PC-3 (cell line): ENCODE data around the gene STIMATE. TPM values are rescaled to one million over a fixed set of nuclear protein-coding genes. Genes with fewer than 3 reads are reported as not detected.
A peak's percentile ranks its signal among the peaks of the same experiment; 100 is the strongest.

Source experiments
- ATAC-seq: fragments of 200-7000 bp; cut with Tn5 transposase; 2 replicates; pipeline ENCODE4 v1.9.1; 2020; ENCODE audit warnings: mild to moderate bottlenecking, moderate library complexity
- BruUV-seq: library from RNA; stranded (reverse); fragments of 400-500 nt; replicated peaks from 2 replicates; lab custom pipeline; 2021; lab: Mats Ljungman, UMichigan
- CTCF ChIA-PET: fragments of 300-600 bp; sonication (Branson Sonifier 250); formaldehyde crosslinking; loops from one replicate; lab custom pipeline; 2022; ENCODE audit warnings: antibody characterized with exemption; lab: Charles Lee
- POLR2A ChIA-PET: fragments of 300-600 bp; sonication (Branson Sonifier 250); formaldehyde crosslinking; loops from one replicate; lab custom pipeline; 2022; ENCODE audit warnings: antibody characterized with exemption; ENCODE audit not compliant: unreplicated experiment; lab: Charles Lee
- DNase-seq: peaks from one replicate; pipeline ENCODE4 v3.0.0-alpha.2; 2015
- H2AFZ ChIP-seq: fragments of 300-600 bp; sonication (generic); 2 replicates; pipeline ENCODE4 v1.6.0; 2016; ENCODE audit warnings: antibody characterized with exemption, low read length
- H3F3A ChIP-seq: fragments of 300-600 bp; sonication (generic); one replicate; pipeline ENCODE4 v1.6.0; 2017; ENCODE audit warnings: antibody characterized with exemption, low read length, control low read depth, mild to moderate bottlenecking; ENCODE audit not compliant: unreplicated experiment
- H3K27ac ChIP-seq: fragments of 300-600 bp; sonication (generic); 2 replicates; pipeline ENCODE4 v1.5.1; 2016; ENCODE audit warnings: mild to moderate bottlenecking, low read length
- H3K27me3 ChIP-seq: fragments of 300-600 bp; sonication (generic); 2 replicates; pipeline ENCODE4 v1.6.1; 2016; ENCODE audit warnings: low read length, mixed read lengths
- H3K36me3 ChIP-seq: fragments of 300-600 bp; sonication (generic); 2 replicates; pipeline ENCODE4 v1.6.1; 2016; ENCODE audit warnings: low read depth, mixed run types, low read length, mixed read lengths
- H3K4me1 ChIP-seq: fragments of 300-600 bp; sonication (generic); 2 replicates; pipeline ENCODE4 v1.5.1; 2016; ENCODE audit warnings: low read length; ENCODE audit not compliant: insufficient read depth
- H3K4me2 ChIP-seq: fragments of 300-600 bp; sonication (generic); 2 replicates; pipeline ENCODE4 v1.6.0; 2016; ENCODE audit warnings: low read length
- H3K4me3 ChIP-seq: fragments of 300-600 bp; sonication (generic); 2 replicates; pipeline ENCODE4 v1.5.1; 2016; ENCODE audit warnings: mild to moderate bottlenecking, low read length, mixed read lengths
- H3K79me2 ChIP-seq: fragments of 300-600 bp; sonication (generic); 2 replicates; pipeline ENCODE4 v1.6.1; 2017; ENCODE audit warnings: low read length, mixed read lengths
- H3K9ac ChIP-seq: fragments of 300-600 bp; sonication (generic); 2 replicates; pipeline ENCODE4 v1.6.0; 2016; ENCODE audit warnings: mild to moderate bottlenecking, low read length
- H3K9me2 ChIP-seq: fragments of 300-600 bp; sonication (generic); replicated peaks from 2 replicates; pipeline ENCODE4 v1.6.1; 2016; ENCODE audit warnings: mixed run types, low read length, mixed read lengths
- H3K9me3 ChIP-seq: fragments of 300-600 bp; sonication (generic); 2 replicates; pipeline ENCODE4 v1.6.1; 2016; ENCODE audit warnings: low read length, mixed read lengths
- H4K20me1 ChIP-seq: fragments of 300-600 bp; sonication (generic); 2 replicates; pipeline ENCODE4 v1.6.1; 2016; ENCODE audit warnings: low read length, mixed read lengths
- CTCF ChIP-seq: fragments of 300-600 bp; sonication (generic); conservative IDR thresholded peaks from 2 replicates; pipeline ENCODE4 v1.5.1; 2017; ENCODE audit warnings: antibody characterized with exemption, low read depth, mild to moderate bottlenecking, low read length
- EZH2 ChIP-seq: fragments of 300-600 bp; sonication (generic); IDR thresholded peaks from one replicate; pipeline ENCODE4 v1.6.1; 2017; ENCODE audit warnings: antibody characterized with exemption, mild to moderate bottlenecking, low read length; ENCODE audit not compliant: unreplicated experiment
- EZH2phosphoT487 ChIP-seq: fragments of 300-600 bp; sonication (generic); IDR thresholded peaks from 2 replicates; pipeline ENCODE4 v1.6.1; 2018; ENCODE audit warnings: mild to moderate bottlenecking, antibody characterized with exemption, low read length, borderline replicate concordance
- intact Hi-C: fragments of 100-400 bp; cut with micrococcal nuclease; formaldehyde crosslinking; loops from 2 replicates; pipeline ENCODE4 v1.9.0; 2023
- total RNA-seq: library from RNA; depleted of rRNA; stranded (reverse); fragments of >200 nt; gene quantifications from 2 replicates; pipeline ENCODE4 v1.2.3, GENCODE V29; 2014

STIMATE gene
- total RNA-seq, 1 experiment from 2014 or later: 29.7 TPM

- no TSS peak for BruUV-seq
- Histone ChIP-seq H3K4me3 (no peak overlapping the region), H3K36me3 (no peaks in the 10 kb centered on the region), H3K27me3 (no peaks in the 10 kb centered on the region), H3K4me2 (no peak overlapping the region), H4K20me1 (no peaks in the 10 kb centered on the region), H2AFZ (no peak overlapping the region), H3K27ac (no peak overlapping the region), H3F3A (no peaks in the 10 kb centered on the region), H3K4me1 (peaks cover 16% of the 10 kb centered on the region), H3K9me3 (no peaks in the 10 kb centered on the region), H3K9ac (no peak overlapping the region), H3K79me2 (peaks cover 36% of the 10 kb centered on the region), H3K9me2 (no peaks in the 10 kb centered on the region)
- TF ChIP-seq EZH2 (no peak), CTCF (no peak), EZH2phosphoT487 (no peak)
- POLR2A ChIA-PET: no interaction called here
- CTCF ChIA-PET: no interaction called here
- ATAC-seq (peak; percentile 18; the same call in 1 of the 2 replicates), DNase-seq (no peak)
- intact Hi-C loops: no loop called here
Observed at GRCh38 chr3:52891164-52891563, 6.2 kb downstream of the STIMATE start.

DNA sequence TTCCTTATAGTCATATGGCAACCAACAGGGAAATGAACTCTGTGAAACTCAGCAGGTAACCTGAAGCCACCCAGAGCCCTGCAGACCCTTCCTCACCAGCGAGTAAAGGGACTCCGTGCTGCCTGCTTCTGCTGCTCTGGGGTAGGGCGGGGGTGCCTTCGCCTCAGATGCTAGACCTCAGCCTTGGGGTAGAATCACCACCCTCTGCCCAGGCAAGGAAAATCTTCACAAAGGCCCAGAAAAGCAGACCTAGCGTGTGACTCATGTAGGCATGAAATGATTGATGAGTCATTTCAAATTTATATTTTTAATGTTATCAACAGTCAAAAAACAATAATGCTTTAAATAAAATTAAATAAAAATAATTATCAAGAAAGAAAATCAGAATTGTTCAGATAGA is 6.6 kb downstream of the STIMATE start:
- peak; percentile 67 for ATAC-seq
- CTCF ChIA-PET: no interaction called here
- H4K20me1 ChIP-seq: no peaks in the 10 kb centered on the region

More for the DNA sequence above, 6.6 kb downstream of the STIMATE start:
- H3K27ac ChIP-seq: no peak overlapping the region
- H3K4me1 ChIP-seq: peaks cover 12% of the 10 kb centered on the region
- H3K4me3 ChIP-seq: no peak overlapping the region
- H3K9me3 ChIP-seq: no peaks in the 10 kb centered on the region
- no peak overlapping the region for H3K9ac ChIP-seq
- DNase-seq: peak; percentile 32
- TF ChIP-seq CTCF (no peak), EZH2 (no peak), EZH2phosphoT487 (no peak)
- no peaks in the 10 kb centered on the region for H3K27me3 ChIP-seq
- H3K36me3 ChIP-seq: no peaks in the 10 kb centered on the region
- POLR2A ChIA-PET: no interaction called here
- H3F3A ChIP-seq: no peaks in the 10 kb centered on the region
- BruUV-seq: no TSS peak
- peaks cover 32% of the 10 kb centered on the region for H3K79me2 ChIP-seq
- H3K4me2 ChIP-seq: no peak overlapping the region
- no peak overlapping the region for H2AFZ ChIP-seq
- intact Hi-C loops: no loop called here
- H3K9me2 ChIP-seq: no peaks in the 10 kb centered on the region
